Tibial nerve (tissue), 4 donors: ENCODE results near the gene SYTL3.

Source experiments
- CTCF ChIP-seq, 5 experiments: fragments of 200-600 bp in 3 of 5; fragments of 450-650 bp in 2 of 5; sonication (generic) in 3 of 5; IDR thresholded peaks; one replicate each; pipeline ENCODE4 v1.5.1; 2016 to 2019; ENCODE audit warnings: antibody characterized with exemption in 5 of 5, mild to moderate bottlenecking in 3 of 5, moderate library complexity in 2 of 5
- EP300 ChIP-seq, 2 donors: sonication (generic); formaldehyde crosslinking; IDR thresholded peaks; one replicate each; pipeline ENCODE4 v1.6.1; 2017; ENCODE audit warnings: antibody characterized with exemption in 2 of 2, mild to moderate bottlenecking in 1 of 2
- POLR2A ChIP-seq, 2 donors: fragments of 450-650 bp; IDR thresholded peaks; one replicate each; pipeline ENCODE4 v1.6.1; 2017; ENCODE audit warnings: antibody characterized with exemption in 2 of 2, mild to moderate bottlenecking in 2 of 2, moderate library complexity in 2 of 2

GRCh38 chr6:158739673-158740072 is 89.8 kb downstream of the SYTL3 start:
- no peak for TF ChIP-seq CTCF (IDR thresholded peaks at IDR 0.05)
- no peak for TF ChIP-seq POLR2A (IDR thresholded peaks at IDR 0.05)
- TF ChIP-seq EP300 (IDR thresholded peaks at IDR 0.05) = no peak
